ENCODE data around the gene FGFR1OP2.

GRCh38 chr12:26997003-26997402 is 58.7 kb downstream of the FGFR1OP2 start:
- TF ChIP-seq CTCF (IDR thresholded peaks at IDR 0.05) (no peak), POLR2AphosphoS5 (IDR thresholded peaks at IDR 0.05; ENCODE audit: low read depth, low read length) (no peak), GABPA (IDR thresholded peaks at IDR 0.05; ENCODE audit: low read depth) (no peak), CHD2 (IDR thresholded peaks at IDR 0.05; ENCODE audit: low read length, partially characterized antibody) (no peak), YY1 (IDR thresholded peaks at IDR 0.05; ENCODE audit: low read depth) (no peak), RXRA (IDR thresholded peaks at IDR 0.05; ENCODE audit: borderline replicate concordance, low read depth) (no peak), RFX5 (IDR thresholded peaks at IDR 0.05; ENCODE audit: low read length) (no peak), SMC3 (IDR thresholded peaks at IDR 0.05; ENCODE audit: low read depth, low read length) (no peak), EP300 (IDR thresholded peaks at IDR 0.05; ENCODE audit: borderline replicate concordance in 1 of 2, low read depth in 1 of 2, low read length in 1 of 2) (no peak), TAF1 (IDR thresholded peaks at IDR 0.05; ENCODE audit: borderline replicate concordance, low read depth, low read length) (no peak), GATA2 (CRISPR knock-in tag; IDR thresholded peaks at IDR 0.05) (no peak), EZH2phosphoT487 (IDR thresholded peaks at IDR 0.05; ENCODE audit: borderline replicate concordance, low read depth) (no peak)
- TF ChIP-seq, protein P1, sequence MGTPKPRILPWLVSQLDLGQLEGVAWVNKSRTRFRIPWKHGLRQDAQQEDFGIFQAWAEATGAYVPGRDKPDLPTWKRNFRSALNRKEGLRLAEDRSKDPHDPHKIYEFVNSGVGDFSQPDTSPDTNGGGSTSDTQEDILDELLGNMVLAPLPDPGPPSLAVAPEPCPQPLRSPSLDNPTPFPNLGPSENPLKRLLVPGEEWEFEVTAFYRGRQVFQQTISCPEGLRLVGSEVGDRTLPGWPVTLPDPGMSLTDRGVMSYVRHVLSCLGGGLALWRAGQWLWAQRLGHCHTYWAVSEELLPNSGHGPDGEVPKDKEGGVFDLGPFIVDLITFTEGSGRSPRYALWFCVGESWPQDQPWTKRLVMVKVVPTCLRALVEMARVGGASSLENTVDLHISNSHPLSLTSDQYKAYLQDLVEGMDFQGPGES (IDR thresholded peaks at IDR 0.05; ENCODE audit: low read depth, low read length), result no peak
- TF ChIP-seq, protein P2, sequence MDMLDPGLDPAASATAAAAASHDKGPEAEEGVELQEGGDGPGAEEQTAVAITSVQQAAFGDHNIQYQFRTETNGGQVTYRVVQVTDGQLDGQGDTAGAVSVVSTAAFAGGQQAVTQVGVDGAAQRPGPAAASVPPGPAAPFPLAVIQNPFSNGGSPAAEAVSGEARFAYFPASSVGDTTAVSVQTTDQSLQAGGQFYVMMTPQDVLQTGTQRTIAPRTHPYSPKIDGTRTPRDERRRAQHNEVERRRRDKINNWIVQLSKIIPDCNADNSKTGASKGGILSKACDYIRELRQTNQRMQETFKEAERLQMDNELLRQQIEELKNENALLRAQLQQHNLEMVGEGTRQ (IDR thresholded peaks at IDR 0.05; ENCODE audit: borderline replicate concordance, low read depth, low read length), result no peak

All from SK-N-SH (cell line).